Ovary (tissue), 3 donors: ENCODE results near the gene FAM20C.

Experiments
- POLR2A ChIP-seq: fragments of 450-650 bp; IDR thresholded peaks from one replicate; pipeline ENCODE4 v1.6.1; 2017; ENCODE audit warnings: antibody characterized with exemption, mild to moderate bottlenecking, moderate library complexity
- TF ChIP-seq, protein P1 (sequence below), 3 donors: fragments of 450-650 bp in 2 of 3; fragments of 200-600 bp in 1 of 3; IDR thresholded peaks; one replicate each; pipeline versions ENCODE4 v1.5.1 to v1.8.0; 2016 to 2022; ENCODE audit warnings: antibody characterized with exemption in 3 of 3, mild to moderate bottlenecking in 1 of 3
- donor health status: DM: no; HTN: no; CAD: no.

DNA sequence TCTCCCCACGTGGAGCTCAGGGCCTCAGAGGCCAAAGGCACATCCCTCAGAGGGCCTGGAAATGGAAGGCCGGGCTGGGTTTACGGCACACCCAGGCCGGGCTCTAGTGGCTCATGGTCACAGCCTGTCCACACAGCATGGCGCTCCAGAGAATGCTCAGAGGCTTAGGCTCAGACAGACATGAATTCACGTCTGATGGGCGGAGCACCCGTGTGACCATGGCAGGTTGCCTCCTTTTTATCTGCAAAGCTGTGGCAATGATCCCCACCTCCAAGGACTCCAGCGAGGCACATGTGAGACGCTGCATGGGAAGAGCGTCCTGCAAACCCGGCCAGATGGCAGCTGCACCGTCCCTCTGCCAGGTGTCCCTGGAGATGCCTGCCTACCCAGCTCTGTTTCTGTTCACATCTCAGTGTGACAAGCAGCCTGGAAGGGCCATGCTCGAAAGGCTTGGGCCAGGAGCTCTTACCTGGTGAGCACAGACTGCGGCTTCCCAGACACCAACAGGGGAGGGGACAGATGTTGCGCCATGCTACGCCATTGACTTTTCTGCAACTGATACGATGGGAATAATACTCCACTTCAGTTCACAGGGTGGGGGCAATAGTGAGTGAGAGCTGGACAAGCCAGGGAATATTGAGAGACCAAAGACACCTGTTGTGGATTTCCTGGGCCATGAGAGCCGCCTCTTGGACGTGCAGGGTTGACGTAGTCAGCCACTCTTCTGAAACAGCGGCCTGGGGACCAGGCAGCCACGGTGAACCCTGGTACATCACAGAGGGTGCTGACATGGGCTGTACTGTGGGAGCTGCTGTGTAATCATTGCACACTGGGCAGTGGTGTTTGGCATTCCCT lies 34.4 kb upstream of the FAM20C start:
- TF ChIP-seq, protein P1, sequence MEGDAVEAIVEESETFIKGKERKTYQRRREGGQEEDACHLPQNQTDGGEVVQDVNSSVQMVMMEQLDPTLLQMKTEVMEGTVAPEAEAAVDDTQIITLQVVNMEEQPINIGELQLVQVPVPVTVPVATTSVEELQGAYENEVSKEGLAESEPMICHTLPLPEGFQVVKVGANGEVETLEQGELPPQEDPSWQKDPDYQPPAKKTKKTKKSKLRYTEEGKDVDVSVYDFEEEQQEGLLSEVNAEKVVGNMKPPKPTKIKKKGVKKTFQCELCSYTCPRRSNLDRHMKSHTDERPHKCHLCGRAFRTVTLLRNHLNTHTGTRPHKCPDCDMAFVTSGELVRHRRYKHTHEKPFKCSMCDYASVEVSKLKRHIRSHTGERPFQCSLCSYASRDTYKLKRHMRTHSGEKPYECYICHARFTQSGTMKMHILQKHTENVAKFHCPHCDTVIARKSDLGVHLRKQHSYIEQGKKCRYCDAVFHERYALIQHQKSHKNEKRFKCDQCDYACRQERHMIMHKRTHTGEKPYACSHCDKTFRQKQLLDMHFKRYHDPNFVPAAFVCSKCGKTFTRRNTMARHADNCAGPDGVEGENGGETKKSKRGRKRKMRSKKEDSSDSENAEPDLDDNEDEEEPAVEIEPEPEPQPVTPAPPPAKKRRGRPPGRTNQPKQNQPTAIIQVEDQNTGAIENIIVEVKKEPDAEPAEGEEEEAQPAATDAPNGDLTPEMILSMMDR (IDR thresholded peaks at IDR 0.05) = no peak
- no peak for TF ChIP-seq POLR2A
